Measurements from ENCODE around the gene RAB22A. TPM values are rescaled to one million over a fixed set of nuclear protein-coding genes. Genes with fewer than 3 reads are reported as not detected.

The RAB22A gene
- total RNA-seq, 1 donor = 23.9 TPM

DNA sequence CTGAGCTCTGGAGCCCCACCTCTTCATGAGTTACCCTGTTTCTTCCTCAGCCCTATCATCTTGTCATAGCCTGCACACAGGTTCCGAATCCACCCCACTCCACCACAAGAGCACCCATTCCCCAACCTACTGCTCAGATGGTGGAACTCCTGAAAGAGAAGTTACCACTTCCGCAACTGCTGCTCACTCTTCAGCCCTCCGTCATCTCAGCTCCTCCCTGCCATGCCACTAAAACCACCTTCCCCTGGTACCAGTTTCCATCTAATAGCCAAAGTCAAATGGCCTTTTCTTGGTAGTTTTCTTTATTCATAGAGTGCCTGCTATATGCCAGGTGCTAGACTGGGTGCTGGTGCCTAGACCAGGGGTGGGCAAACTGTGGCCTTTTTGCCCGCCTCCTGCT lies 3.9 kb downstream of the RAB22A start:
- peaks cover 37% of the 10 kb centered on the region for H3K36me3 ChIP-seq (ENCODE audit: insufficient read depth, low read length)
- H3K79me2 ChIP-seq (ENCODE audit: insufficient read depth, low read length) = peaks cover 87% of the 10 kb centered on the region
- no peak for TF ChIP-seq CTCF (IDR thresholded peaks at IDR 0.05; ENCODE audit: extremely low read depth, low read depth, low read length)
- peaks cover 40% of the 10 kb centered on the region for H4K20me1 ChIP-seq (ENCODE audit: insufficient read depth, low read length)
- no peak overlapping the region for H3K27ac ChIP-seq (ENCODE audit: low read depth, low read length)
- H3K9me3 ChIP-seq (ENCODE audit: low read depth, low read length) = no peaks in the 10 kb centered on the region
- H3K4me1 ChIP-seq (ENCODE audit: insufficient read depth, low read length) = peaks cover 12% of the 10 kb centered on the region
- no peak for DNase-seq (ENCODE audit: insufficient read length, low spot score, missing footprints)
- no peaks in the 10 kb centered on the region for H3K27me3 ChIP-seq (ENCODE audit: insufficient read depth, low read length)
- H3K4me2 ChIP-seq (ENCODE audit: insufficient read depth, low read length) = no peak overlapping the region
- H2AFZ ChIP-seq (ENCODE audit: low read length) = no peak overlapping the region
- no peak overlapping the region for H3K4me3 ChIP-seq (ENCODE audit: insufficient read depth, low read length)

DNA sequence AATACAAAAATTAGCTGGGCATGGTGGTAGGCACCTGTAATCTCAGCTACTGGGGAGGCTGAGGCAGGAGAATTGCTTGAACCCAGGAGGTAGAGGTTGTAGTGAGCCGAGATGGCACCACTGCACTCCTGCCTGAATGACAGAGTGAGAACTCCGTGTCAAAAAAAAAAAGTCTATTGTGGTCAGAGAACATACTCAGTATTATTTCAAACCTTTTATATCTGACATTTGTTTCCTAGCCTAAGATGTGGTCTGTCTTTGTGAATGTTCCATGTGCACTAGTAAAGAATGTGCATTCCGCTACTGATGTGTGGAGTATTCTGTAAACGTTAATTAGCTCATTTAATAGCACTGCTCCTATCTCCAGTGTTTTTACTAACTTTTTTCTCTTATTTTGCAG lies 11.7 kb downstream of the RAB22A start:
- Histone ChIP-seq H3K27ac (ENCODE audit: low read depth, low read length) (no peak overlapping the region), H3K4me2 (ENCODE audit: insufficient read depth, low read length) (no peak overlapping the region), H3K4me1 (ENCODE audit: insufficient read depth, low read length) (no peaks in the 10 kb centered on the region), H3K79me2 (ENCODE audit: insufficient read depth, low read length) (peaks cover 88% of the 10 kb centered on the region), H4K20me1 (ENCODE audit: insufficient read depth, low read length) (peaks cover 56% of the 10 kb centered on the region), H2AFZ (ENCODE audit: low read length) (no peak overlapping the region), H3K27me3 (ENCODE audit: insufficient read depth, low read length) (no peaks in the 10 kb centered on the region), H3K4me3 (ENCODE audit: insufficient read depth, low read length) (no peak overlapping the region), H3K36me3 (ENCODE audit: insufficient read depth, low read length) (peaks cover 17% of the 10 kb centered on the region), H3K9me3 (ENCODE audit: low read depth, low read length) (no peaks in the 10 kb centered on the region)
- TF ChIP-seq CTCF (IDR thresholded peaks at IDR 0.05; ENCODE audit: extremely low read depth, low read depth, low read length) = no peak
- no peak for DNase-seq (ENCODE audit: insufficient read length, low spot score, missing footprints)

- H3K27me3 ChIP-seq (ENCODE audit: insufficient read depth, low read length) = no peaks in the 10 kb centered on the region
- peaks cover 11% of the 10 kb centered on the region for H3K36me3 ChIP-seq (ENCODE audit: insufficient read depth, low read length)
- DNase-seq (ENCODE audit: insufficient read length, low spot score, missing footprints) = no peak
- H2AFZ ChIP-seq (ENCODE audit: low read length) = no peak overlapping the region
- peaks cover 56% of the 10 kb centered on the region for H4K20me1 ChIP-seq (ENCODE audit: insufficient read depth, low read length)
- no peak overlapping the region for H3K4me3 ChIP-seq (ENCODE audit: insufficient read depth, low read length)
- no peak overlapping the region for H3K4me2 ChIP-seq (ENCODE audit: insufficient read depth, low read length)
- H3K9me3 ChIP-seq (ENCODE audit: low read depth, low read length) = no peaks in the 10 kb centered on the region
- no peaks in the 10 kb centered on the region for H3K4me1 ChIP-seq (ENCODE audit: insufficient read depth, low read length)
- TF ChIP-seq CTCF (IDR thresholded peaks at IDR 0.05; ENCODE audit: extremely low read depth, low read depth, low read length) = no peak
- H3K79me2 ChIP-seq (ENCODE audit: insufficient read depth, low read length) = peaks cover 88% of the 10 kb centered on the region
- H3K27ac ChIP-seq (ENCODE audit: low read depth, low read length) = no peak overlapping the region
Measured at GRCh38 chr20:58322083-58322482, 12.6 kb downstream of the RAB22A start.

DNA sequence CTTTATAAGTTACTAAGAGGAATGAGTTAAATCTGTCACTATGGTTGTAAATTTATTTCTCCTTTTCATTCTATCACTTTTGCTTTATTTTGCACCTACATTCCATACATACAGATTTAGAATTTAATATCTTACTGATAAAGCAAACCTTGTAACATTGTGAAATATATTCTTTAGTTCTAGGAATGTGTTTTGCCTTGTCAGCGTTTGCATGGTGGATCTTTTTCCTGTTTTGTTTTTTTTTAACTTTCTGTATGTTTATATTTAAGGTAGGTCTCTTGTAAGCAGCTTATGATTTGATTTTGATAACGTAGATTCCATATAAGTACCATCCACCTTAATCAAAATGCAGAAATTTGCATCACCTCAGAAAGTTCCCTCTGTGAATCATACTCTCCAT lies 16.4 kb downstream of the RAB22A start:
- no peak overlapping the region for H3K27ac ChIP-seq (ENCODE audit: low read depth, low read length)

More for the DNA sequence above, 16.4 kb downstream of the RAB22A start:
- Histone ChIP-seq H3K4me2 (ENCODE audit: insufficient read depth, low read length) (no peak overlapping the region), H3K36me3 (ENCODE audit: insufficient read depth, low read length) (peaks cover 5% of the 10 kb centered on the region), H3K27me3 (ENCODE audit: insufficient read depth, low read length) (no peaks in the 10 kb centered on the region), H3K9me3 (ENCODE audit: low read depth, low read length) (no peaks in the 10 kb centered on the region), H2AFZ (ENCODE audit: low read length) (no peak overlapping the region), H3K4me1 (ENCODE audit: insufficient read depth, low read length) (no peaks in the 10 kb centered on the region), H3K79me2 (ENCODE audit: insufficient read depth, low read length) (peaks cover 91% of the 10 kb centered on the region), H4K20me1 (ENCODE audit: insufficient read depth, low read length) (peaks cover 54% of the 10 kb centered on the region), H3K4me3 (ENCODE audit: insufficient read depth, low read length) (no peak overlapping the region)
- TF ChIP-seq CTCF (IDR thresholded peaks at IDR 0.05; ENCODE audit: extremely low read depth, low read depth, low read length) = no peak
- no peak for DNase-seq (ENCODE audit: insufficient read length, low spot score, missing footprints)
